SK-N-SH (cell line): Measurements from ENCODE around the gene RND2. TPM values are rescaled to one million over a fixed set of nuclear protein-coding genes. Genes with fewer than 3 reads are reported as not detected.
A peak's percentile ranks its signal among the peaks of the same experiment; 100 is the strongest.

Source experiments
- CTCF ChIA-PET: fragments of 300-600, 350-600 bp; formaldehyde crosslinking; extraction: SDS; loops from one replicate; lab custom pipeline; 2021; lab: Yijun Ruan, JAX
- POLR2A ChIA-PET: fragments of 350-600 bp; sonication (Branson Sonifier 250); formaldehyde crosslinking; extraction: SDS; loops from one replicate; lab custom pipeline; 2020; ENCODE audit warnings: antibody characterized with exemption, inconsistent platforms; lab: Yijun Ruan, JAX
- DNase-seq: peaks from one replicate; pipeline ENCODE4 v3.0.0; 2012
- H2AFZ ChIP-seq: fragments of 200-600 bp; sonication (generic); 2 replicates; pipeline ENCODE4 v1.8.1; 2016; ENCODE audit warnings: antibody characterized with exemption, mild to moderate bottlenecking, low read depth
- H3F3A ChIP-seq: fragments of 200-600 bp; sonication (generic); replicated peaks from 2 replicates; pipeline ENCODE3; 2016; ENCODE audit warnings: antibody characterized with exemption, mild to moderate bottlenecking; ENCODE audit not compliant: insufficient read depth
- H3K27ac ChIP-seq, 2 experiments: fragments of 200-500 bp in 1 of 2; fragments of 200-600 bp in 1 of 2; sonication (Bioruptor generic) in 1 of 2; sonication (generic), shearing (Covaris generic) in 1 of 2; 2 replicates each; pipeline versions ENCODE4 v1.5.1 to v1.6.1; 2014 to 2016; ENCODE audit warnings: low read depth in 2 of 2, inconsistent platforms in 1 of 2, low read length in 1 of 2, mild to moderate bottlenecking in 1 of 2, mixed read lengths in 1 of 2
- H3K27me3 ChIP-seq: fragments of 200-600 bp; sonication (generic), shearing (Covaris generic); 2 replicates; pipeline ENCODE4 v1.6.1; 2016; ENCODE audit warnings: mixed run types; ENCODE audit not compliant: insufficient read depth
- H3K36me3 ChIP-seq, 2 experiments: fragments of 200-500 bp in 1 of 2; fragments of 200-600 bp in 1 of 2; sonication (Bioruptor generic) in 1 of 2; sonication (generic) in 1 of 2; replicated peaks in 1 of 2; 2 replicates each; pipeline versions ENCODE3 to v1.5.1; 2014 to 2016; ENCODE audit warnings: low read length in 1 of 2, mild to moderate bottlenecking in 1 of 2; ENCODE audit not compliant: insufficient read depth in 2 of 2, control insufficient read depth in 1 of 2
- H3K4me1 ChIP-seq, 2 experiments: fragments of 200-500 bp in 1 of 2; fragments of 200-600 bp in 1 of 2; sonication (Bioruptor generic) in 1 of 2; sonication (generic), shearing (Covaris generic) in 1 of 2; 2 replicates each; pipeline versions ENCODE4 v1.5.1 to v1.6.1; 2014 to 2016; ENCODE audit warnings: low read depth in 1 of 2, low read length in 1 of 2, mixed run types in 1 of 2; ENCODE audit not compliant: insufficient read depth in 2 of 2, control insufficient read depth in 1 of 2
- H3K4me2 ChIP-seq: fragments of 200-600 bp; sonication (generic), shearing (Covaris generic); 2 replicates; pipeline ENCODE4 v1.6.1; 2017; ENCODE audit warnings: mixed run types
- H3K4me3 ChIP-seq, 2 experiments: fragments of 200-500 bp in 1 of 2; fragments of 200-600 bp in 1 of 2; sonication (Bioruptor generic) in 1 of 2; sonication (generic), shearing (Covaris generic) in 1 of 2; 2 replicates each; pipeline versions ENCODE4 v1.5.1 to v1.8.1; 2014 to 2016; ENCODE audit warnings: low read depth in 2 of 2, inconsistent platforms in 1 of 2, low read length in 1 of 2, mild to moderate bottlenecking in 1 of 2, mixed read lengths in 1 of 2, moderate library complexity in 1 of 2
- H3K79me2 ChIP-seq: fragments of 200-600 bp; sonication (generic); 2 replicates; pipeline ENCODE4 v1.8.1; 2017; ENCODE audit warnings: mild to moderate bottlenecking; ENCODE audit not compliant: insufficient read depth
- H3K9ac ChIP-seq: fragments of 200-600 bp; sonication (generic); 2 replicates; pipeline ENCODE4 v1.6.1; 2017; ENCODE audit warnings: mixed run types
- H3K9me2 ChIP-seq: fragments of 200-600 bp; sonication (generic); 2 replicates; pipeline ENCODE4 v1.6.1; 2017; ENCODE audit warnings: mixed run types
- H3K9me3 ChIP-seq: fragments of 200-600 bp; sonication (generic); 2 replicates; pipeline ENCODE4 v1.6.1; 2017; ENCODE audit warnings: mixed run types, mild to moderate bottlenecking, moderate library complexity
- H4K20me1 ChIP-seq: fragments of 200-600 bp; sonication (generic); 2 replicates; pipeline ENCODE4 v1.6.1; 2017; ENCODE audit warnings: mild to moderate bottlenecking, mixed run types; ENCODE audit not compliant: insufficient read depth
- CHD2 ChIP-seq: fragments of 150-350 bp; IDR thresholded peaks from 2 replicates; pipeline ENCODE4 v1.6.1; 2018; ENCODE audit warnings: low read length; ENCODE audit not compliant: partially characterized antibody
- ELF1 ChIP-seq: IDR thresholded peaks from 2 replicates; pipeline ENCODE4 v1.4.0; 2012
- EP300 ChIP-seq, 2 experiments: IDR thresholded peaks; 2 replicates each; pipeline versions ENCODE4 v1.4.0 to v1.6.1; 2012; ENCODE audit warnings: borderline replicate concordance in 1 of 2, low read depth in 1 of 2, low read length in 1 of 2
- EZH2phosphoT487 ChIP-seq: fragments of 200-600 bp; sonication (generic); IDR thresholded peaks from 2 replicates; pipeline ENCODE4 v1.6.1; 2017; ENCODE audit warnings: low read depth, mixed run types, mild to moderate bottlenecking, antibody characterized with exemption, moderate library complexity, borderline replicate concordance
- FOXJ3 ChIP-seq: sonication (generic); formaldehyde crosslinking; IDR thresholded peaks from 2 replicates; pipeline ENCODE4 v1.5.1; 2020; ENCODE audit warnings: mild to moderate bottlenecking, missing genetic modification reagents
- IRF3 ChIP-seq: fragments of 150-350 bp; IDR thresholded peaks from 2 replicates; pipeline ENCODE4 v1.6.1; 2016; ENCODE audit warnings: mild to moderate bottlenecking, low read depth, low read length
- MAX ChIP-seq: IDR thresholded peaks from 2 replicates; pipeline ENCODE4 v1.4.0; 2012; ENCODE audit warnings: low read depth
- MEF2A ChIP-seq: IDR thresholded peaks from 2 replicates; pipeline ENCODE4 v1.4.0; 2012; ENCODE audit warnings: low read depth, borderline replicate concordance
- MXI1 ChIP-seq: IDR thresholded peaks from 2 replicates; pipeline ENCODE4 v1.6.1; 2012; ENCODE audit warnings: mild to moderate bottlenecking, low read depth, low read length, improper control_type of control experiment
- POLR2AphosphoS5 ChIP-seq: IDR thresholded peaks from 2 replicates; pipeline ENCODE4 v1.6.1; 2012; ENCODE audit warnings: low read depth, low read length
- RAD21 ChIP-seq: IDR thresholded peaks from 2 replicates; pipeline ENCODE4 v1.6.1; 2012; ENCODE audit warnings: mild to moderate bottlenecking, low read length
- RCOR1 ChIP-seq: fragments of 150-350 bp; IDR thresholded peaks from 2 replicates; pipeline ENCODE4 v1.6.1; 2017; ENCODE audit warnings: antibody characterized with exemption, low read length
- REST ChIP-seq: IDR thresholded peaks from 2 replicates; pipeline ENCODE4 v1.6.1; 2012; ENCODE audit warnings: mild to moderate bottlenecking, low read depth, low read length, moderate library complexity
- RFX5 ChIP-seq: IDR thresholded peaks from 2 replicates; pipeline ENCODE4 v1.6.1; 2012; ENCODE audit warnings: mild to moderate bottlenecking, improper control_type of control experiment, low read length
- RXRA ChIP-seq: IDR thresholded peaks from 2 replicates; pipeline ENCODE4 v1.4.0; 2012; ENCODE audit warnings: low read depth, mild to moderate bottlenecking, borderline replicate concordance
- TCF12 ChIP-seq: IDR thresholded peaks from 2 replicates; pipeline ENCODE4 v1.4.0; 2012
- USF1 ChIP-seq: IDR thresholded peaks from 2 replicates; pipeline ENCODE4 v1.4.0; 2012; ENCODE audit warnings: low read depth, borderline replicate concordance
- USF2 ChIP-seq: fragments of 150-350 bp; IDR thresholded peaks from 2 replicates; pipeline ENCODE4 v1.6.1; 2017; ENCODE audit warnings: antibody characterized with exemption, low read length, low read depth, borderline replicate concordance
- YY1 ChIP-seq: IDR thresholded peaks from 2 replicates; pipeline ENCODE4 v1.4.0; 2012; ENCODE audit warnings: low read depth, mild to moderate bottlenecking
- polyA plus RNA-seq, 3 experiments: library from polyadenylated mRNA; depleted of rRNA; stranded (reverse); fragments of >200 nt; gene quantifications; 2 replicates each; pipeline ENCODE4 v1.2.3, GENCODE V29; 2012
- TF ChIP-seq, protein P1 (sequence below): IDR thresholded peaks from 2 replicates; pipeline ENCODE4; 2012

Gene RND2
- polyA plus RNA-seq, 1 of the 3 experiments (the other 2 are of a cell fraction): 8.9 TPM

- no peak for TF ChIP-seq CHD2
- TF ChIP-seq ELF1: no peak
- TF ChIP-seq MXI1: no peak
- no peak for TF ChIP-seq TCF12
- TF ChIP-seq EZH2phosphoT487: no peak
- TF ChIP-seq MAX: no peak
- TF ChIP-seq USF2: no peak
- TF ChIP-seq USF1: no peak
- no peak for TF ChIP-seq YY1
- TF ChIP-seq EP300 (IDR thresholded peaks at IDR 0.05; ENCODE audit: borderline replicate concordance in 1 of 2, low read depth in 1 of 2, low read length in 1 of 2): no peak
- no peak for TF ChIP-seq FOXJ3 (CRISPR knock-in tag)
- TF ChIP-seq IRF3: no peak
- TF ChIP-seq RAD21: no peak
- TF ChIP-seq, protein P1, sequence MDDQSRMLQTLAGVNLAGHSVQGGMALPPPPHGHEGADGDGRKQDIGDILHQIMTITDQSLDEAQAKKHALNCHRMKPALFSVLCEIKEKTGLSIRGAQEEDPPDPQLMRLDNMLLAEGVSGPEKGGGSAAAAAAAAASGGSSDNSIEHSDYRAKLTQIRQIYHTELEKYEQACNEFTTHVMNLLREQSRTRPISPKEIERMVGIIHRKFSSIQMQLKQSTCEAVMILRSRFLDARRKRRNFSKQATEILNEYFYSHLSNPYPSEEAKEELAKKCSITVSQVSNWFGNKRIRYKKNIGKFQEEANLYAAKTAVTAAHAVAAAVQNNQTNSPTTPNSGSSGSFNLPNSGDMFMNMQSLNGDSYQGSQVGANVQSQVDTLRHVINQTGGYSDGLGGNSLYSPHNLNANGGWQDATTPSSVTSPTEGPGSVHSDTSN: no peak
- TF ChIP-seq RCOR1: no peak
- TF ChIP-seq MEF2A: no peak
- no peak for TF ChIP-seq POLR2AphosphoS5
- no peak for TF ChIP-seq REST
- TF ChIP-seq RFX5: no peak
- no peak for TF ChIP-seq RXRA
- no peak overlapping the region for H2AFZ ChIP-seq
- H3K79me2 ChIP-seq: peaks cover 66% of the 10 kb centered on the region
- ChIA-PET POLR2A (interaction anchor here (1.5 kb wide), 1 partner anchor 16 kb away, joined by 4 read pairs; the partner anchor contains the start of gene RPL27), CTCF (no interaction called here)
- no peaks in the 10 kb centered on the region for H3K27me3 ChIP-seq
- H3K9me2 ChIP-seq: no peaks in the 10 kb centered on the region
- H3K4me2 ChIP-seq: peak overlapping the region; percentile 81
- H4K20me1 ChIP-seq: peaks cover 5% of the 10 kb centered on the region; the same call in 1 of the 2 replicates
- no peak for DNase-seq
- H3K4me1 ChIP-seq: peaks cover 10 to 12% of the 10 kb centered on the region in 2 experiments; a peak in 2 of 4 replicates
- no peak overlapping the region; a peak in 1 of 4 replicates for H3K4me3 ChIP-seq
- H3F3A ChIP-seq: peaks cover 8% of the 10 kb centered on the region
- H3K27ac ChIP-seq: no peak overlapping the region
- H3K9ac ChIP-seq: no peak overlapping the region
- H3K36me3 ChIP-seq: peaks cover 11 to 23% of the 10 kb centered on the region in 2 experiments
- H3K9me3 ChIP-seq: no peaks in the 10 kb centered on the region
These were observed 42.8 kb upstream of the RND2 start for GRCh38 chr17:42982266-42982665.
